ENCODE results near the gene GJC1.

DNA sequence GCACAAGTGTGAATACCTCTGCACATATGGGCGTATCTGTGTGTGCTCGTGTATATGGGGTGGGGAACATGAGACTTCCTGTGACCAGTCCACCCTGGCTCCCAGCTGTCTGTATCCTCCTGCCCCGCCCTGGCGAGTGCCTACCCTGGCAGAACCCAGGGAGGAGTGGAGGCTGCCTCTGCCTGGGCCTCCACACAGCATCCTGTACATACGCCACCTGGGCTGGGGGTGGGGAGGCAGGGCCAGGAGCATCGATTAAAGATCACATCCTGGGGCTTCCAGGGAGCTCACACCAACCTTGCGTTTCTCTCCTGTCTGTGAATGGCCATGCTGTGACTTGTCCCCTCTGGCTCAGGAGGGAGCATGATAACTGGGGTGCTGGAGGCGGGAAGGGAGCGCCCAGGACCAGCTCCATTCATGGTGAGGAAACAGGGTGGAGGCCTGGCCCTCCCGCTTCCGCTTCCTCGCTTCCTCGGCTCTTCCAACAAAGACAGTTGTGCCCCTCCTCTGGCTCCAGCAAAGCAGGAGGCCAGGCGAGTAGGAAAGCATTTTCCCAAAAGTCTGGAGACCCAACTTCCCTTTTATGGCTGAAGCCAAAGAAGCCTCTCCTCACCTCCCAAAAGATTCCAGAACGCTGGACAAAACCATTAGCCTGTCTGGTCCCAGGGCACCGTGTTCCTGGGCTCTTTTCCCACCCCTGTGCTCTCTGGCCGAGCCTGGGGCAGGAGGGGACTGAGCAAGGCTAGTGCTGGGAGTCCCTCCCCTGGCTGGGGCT lies 48.3 kb downstream of the GJC1 start:
- TF ChIP-seq, protein P1, sequence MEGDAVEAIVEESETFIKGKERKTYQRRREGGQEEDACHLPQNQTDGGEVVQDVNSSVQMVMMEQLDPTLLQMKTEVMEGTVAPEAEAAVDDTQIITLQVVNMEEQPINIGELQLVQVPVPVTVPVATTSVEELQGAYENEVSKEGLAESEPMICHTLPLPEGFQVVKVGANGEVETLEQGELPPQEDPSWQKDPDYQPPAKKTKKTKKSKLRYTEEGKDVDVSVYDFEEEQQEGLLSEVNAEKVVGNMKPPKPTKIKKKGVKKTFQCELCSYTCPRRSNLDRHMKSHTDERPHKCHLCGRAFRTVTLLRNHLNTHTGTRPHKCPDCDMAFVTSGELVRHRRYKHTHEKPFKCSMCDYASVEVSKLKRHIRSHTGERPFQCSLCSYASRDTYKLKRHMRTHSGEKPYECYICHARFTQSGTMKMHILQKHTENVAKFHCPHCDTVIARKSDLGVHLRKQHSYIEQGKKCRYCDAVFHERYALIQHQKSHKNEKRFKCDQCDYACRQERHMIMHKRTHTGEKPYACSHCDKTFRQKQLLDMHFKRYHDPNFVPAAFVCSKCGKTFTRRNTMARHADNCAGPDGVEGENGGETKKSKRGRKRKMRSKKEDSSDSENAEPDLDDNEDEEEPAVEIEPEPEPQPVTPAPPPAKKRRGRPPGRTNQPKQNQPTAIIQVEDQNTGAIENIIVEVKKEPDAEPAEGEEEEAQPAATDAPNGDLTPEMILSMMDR (IDR thresholded peaks at IDR 0.05 in 4 of 5, conservative IDR thresholded peaks at IDR 0.05 in 1 of 5) = no peak
- no peak for TF ChIP-seq POLR2A (IDR thresholded peaks at IDR 0.05)

Data from gastrocnemius medialis (tissue), 4 donors.